ENCODE measurements around the gene CDK5.

The CDK5 gene

GRCh38 chr7:151076863-151077704, 19.4 kb upstream of the CDK5 start:
- Histone ChIP-seq H3K27ac (ENCODE audit: low read depth, low read length, poor library complexity, severe bottlenecking) (no peak overlapping the region), H3K9me2 (ENCODE audit: low read depth, low read length) (no peaks in the 10 kb centered on the region), H3K36me3 (ENCODE audit: insufficient read depth, low read length) (peaks cover 49% of the 10 kb centered on the region), H3K9ac (ENCODE audit: low read length) (no peak overlapping the region), H3K79me2 (ENCODE audit: insufficient read depth, low read length) (no peaks in the 10 kb centered on the region), H3F3A (ENCODE audit: insufficient read depth, low read length) (peaks cover 4% of the 10 kb centered on the region; the same call in 1 of the 2 replicates), H3K4me1 (ENCODE audit: insufficient read depth, low read length, severe bottlenecking) (peaks cover 34% of the 10 kb centered on the region), H3K27me3 (ENCODE audit: insufficient read depth, low read length) (no peaks in the 10 kb centered on the region), H3K9me3 (ENCODE audit: low read length) (no peaks in the 10 kb centered on the region), H3K4me3 (ENCODE audit: low read depth, low read length, poor library complexity, severe bottlenecking) (no peak overlapping the region), H3K4me2 (ENCODE audit: low read length) (no peak overlapping the region), H4K20me1 (ENCODE audit: insufficient read depth, low read length) (no peaks in the 10 kb centered on the region), H2AFZ (ENCODE audit: low read length) (no peak overlapping the region)
- TF ChIP-seq EZH2 (IDR thresholded peaks at IDR 0.05; ENCODE audit: borderline replicate concordance, low read length) (no peak), CTCF (IDR thresholded peaks at IDR 0.05; ENCODE audit: low read length) (peak; percentile 24; the same call in 1 of the 2 replicates)

- no peaks in the 10 kb centered on the region for H4K20me1 ChIP-seq (ENCODE audit: insufficient read depth, low read length)
- no peak overlapping the region for H3K9ac ChIP-seq (ENCODE audit: low read length)
- no peak overlapping the region for H3K4me2 ChIP-seq (ENCODE audit: low read length)
- TF ChIP-seq EZH2 (IDR thresholded peaks at IDR 0.05; ENCODE audit: borderline replicate concordance, low read length) = no peak
- no peak for TF ChIP-seq CTCF (IDR thresholded peaks at IDR 0.05; ENCODE audit: low read length)
- no peak overlapping the region for H2AFZ ChIP-seq (ENCODE audit: low read length)
- peaks cover 60% of the 10 kb centered on the region for H3K36me3 ChIP-seq (ENCODE audit: insufficient read depth, low read length)
- no peaks in the 10 kb centered on the region for H3K9me3 ChIP-seq (ENCODE audit: low read length)
- no peak overlapping the region for H3K27ac ChIP-seq (ENCODE audit: low read depth, low read length, poor library complexity, severe bottlenecking)
- peaks cover 4% of the 10 kb centered on the region; the same call in 1 of the 2 replicates for H3F3A ChIP-seq (ENCODE audit: insufficient read depth, low read length)
- no peaks in the 10 kb centered on the region for H3K9me2 ChIP-seq (ENCODE audit: low read depth, low read length)
- H3K4me3 ChIP-seq (ENCODE audit: low read depth, low read length, poor library complexity, severe bottlenecking) = no peak overlapping the region
- H3K4me1 ChIP-seq (ENCODE audit: insufficient read depth, low read length, severe bottlenecking) = peaks cover 23% of the 10 kb centered on the region
- H3K27me3 ChIP-seq (ENCODE audit: insufficient read depth, low read length) = no peaks in the 10 kb centered on the region
- H3K79me2 ChIP-seq (ENCODE audit: insufficient read depth, low read length) = no peaks in the 10 kb centered on the region
Observed at GRCh38 chr7:151075978-151076426, 18.3 kb upstream of the CDK5 start.

GRCh38 chr7:151075662-151075971, 17.9 kb upstream of the CDK5 start:
- peaks cover 4% of the 10 kb centered on the region; the same call in 1 of the 2 replicates for H3F3A ChIP-seq (ENCODE audit: insufficient read depth, low read length)
- H3K4me2 ChIP-seq (ENCODE audit: low read length) = no peak overlapping the region
- no peaks in the 10 kb centered on the region for H4K20me1 ChIP-seq (ENCODE audit: insufficient read depth, low read length)
- H3K9ac ChIP-seq (ENCODE audit: low read length) = no peak overlapping the region
- H3K4me3 ChIP-seq (ENCODE audit: low read depth, low read length, poor library complexity, severe bottlenecking) = no peak overlapping the region
- no peak overlapping the region for H2AFZ ChIP-seq (ENCODE audit: low read length)
- no peaks in the 10 kb centered on the region for H3K27me3 ChIP-seq (ENCODE audit: insufficient read depth, low read length)
- no peaks in the 10 kb centered on the region for H3K79me2 ChIP-seq (ENCODE audit: insufficient read depth, low read length)
- peaks cover 21% of the 10 kb centered on the region for H3K4me1 ChIP-seq (ENCODE audit: insufficient read depth, low read length, severe bottlenecking)
- TF ChIP-seq CTCF (IDR thresholded peaks at IDR 0.05; ENCODE audit: low read length) = no peak
- TF ChIP-seq EZH2 (IDR thresholded peaks at IDR 0.05; ENCODE audit: borderline replicate concordance, low read length) = no peak
- no peaks in the 10 kb centered on the region for H3K9me3 ChIP-seq (ENCODE audit: low read length)
- no peak overlapping the region for H3K27ac ChIP-seq (ENCODE audit: low read depth, low read length, poor library complexity, severe bottlenecking)
- H3K36me3 ChIP-seq (ENCODE audit: insufficient read depth, low read length) = peaks cover 64% of the 10 kb centered on the region
- H3K9me2 ChIP-seq (ENCODE audit: low read depth, low read length) = no peaks in the 10 kb centered on the region
